Muscle layer of duodenum (tissue), 2 donors: Measurements from ENCODE around the gene RND3.

Experiments used
- H3K27ac ChIP-seq: one replicate; pipeline ENCODE4 v1.7.0; 2013; ENCODE audit warnings: mild to moderate bottlenecking, low read length
- H3K27me3 ChIP-seq: one replicate; pipeline ENCODE4 v1.7.0; 2013; ENCODE audit warnings: low read depth, mild to moderate bottlenecking, control low read depth, low read length
- H3K36me3 ChIP-seq, 2 donors: one replicate each; pipeline ENCODE4 v1.7.0; 2013; ENCODE audit warnings: low read length in 2 of 2, control low read depth in 1 of 2, mild to moderate bottlenecking in 1 of 2; ENCODE audit not compliant: insufficient read depth in 2 of 2, control insufficient read depth in 1 of 2
- H3K4me1 ChIP-seq, 2 donors: one replicate each; pipeline ENCODE4 v1.7.0; 2013; ENCODE audit warnings: low read length in 2 of 2, mild to moderate bottlenecking in 2 of 2, control low read depth in 1 of 2, moderate library complexity in 1 of 2; ENCODE audit not compliant: insufficient read depth in 2 of 2, control insufficient read depth in 1 of 2
- H3K4me3 ChIP-seq, 2 donors: one replicate each; pipeline ENCODE4 v1.7.0; 2013; ENCODE audit warnings: low read length in 2 of 2, low read depth in 1 of 2, mild to moderate bottlenecking in 1 of 2
- H3K9me3 ChIP-seq, 2 donors: one replicate each; pipeline ENCODE4 v1.7.0; 2013; ENCODE audit warnings: low read length in 2 of 2, control low read depth in 1 of 2, mild to moderate bottlenecking in 1 of 2; ENCODE audit not compliant: control insufficient read depth in 1 of 2
- donor health status: healthy.

The RND3 gene

DNA sequence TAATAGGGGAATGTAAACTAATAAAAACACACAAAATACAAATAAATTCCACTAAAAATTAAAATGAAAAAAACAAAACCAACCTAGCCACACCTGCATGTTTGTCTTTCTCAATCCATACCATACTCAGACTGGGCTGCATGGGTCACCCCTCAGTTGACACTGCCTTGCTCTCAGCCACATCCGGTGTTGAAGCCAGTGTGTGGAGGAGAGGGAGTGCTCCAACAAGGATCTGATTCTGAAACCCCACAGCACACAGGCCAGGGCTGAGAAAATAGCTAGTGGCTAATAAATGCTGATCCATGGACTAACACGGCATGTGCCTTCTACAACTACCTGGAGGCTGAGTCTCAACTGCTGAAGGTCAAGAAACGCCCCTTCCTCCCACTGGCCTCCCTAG lies 13.7 kb downstream of the RND3 start:
- no peaks in the 10 kb centered on the region for H3K9me3 ChIP-seq
- peaks cover 24 to 34% of the 10 kb centered on the region in 2 donors for H3K4me1 ChIP-seq
- H3K27ac ChIP-seq, result peak overlapping the region; percentile 79
- peaks cover 40 to 41% of the 10 kb centered on the region in 2 donors for H3K36me3 ChIP-seq
- no peaks in the 10 kb centered on the region for H3K27me3 ChIP-seq
- no peak overlapping the region for H3K4me3 ChIP-seq

- Histone ChIP-seq H3K27me3 (no peaks in the 10 kb centered on the region), H3K36me3 (peaks cover 40 to 46% of the 10 kb centered on the region in 2 donors), H3K27ac (peak overlapping the region; percentile 79), H3K4me1 (peaks cover 16 to 28% of the 10 kb centered on the region in 2 donors), H3K4me3 (no peak overlapping the region), H3K9me3 (no peaks in the 10 kb centered on the region)
Observed at GRCh38 chr2:150472511-150472899, 15.0 kb downstream of the RND3 start.

DNA sequence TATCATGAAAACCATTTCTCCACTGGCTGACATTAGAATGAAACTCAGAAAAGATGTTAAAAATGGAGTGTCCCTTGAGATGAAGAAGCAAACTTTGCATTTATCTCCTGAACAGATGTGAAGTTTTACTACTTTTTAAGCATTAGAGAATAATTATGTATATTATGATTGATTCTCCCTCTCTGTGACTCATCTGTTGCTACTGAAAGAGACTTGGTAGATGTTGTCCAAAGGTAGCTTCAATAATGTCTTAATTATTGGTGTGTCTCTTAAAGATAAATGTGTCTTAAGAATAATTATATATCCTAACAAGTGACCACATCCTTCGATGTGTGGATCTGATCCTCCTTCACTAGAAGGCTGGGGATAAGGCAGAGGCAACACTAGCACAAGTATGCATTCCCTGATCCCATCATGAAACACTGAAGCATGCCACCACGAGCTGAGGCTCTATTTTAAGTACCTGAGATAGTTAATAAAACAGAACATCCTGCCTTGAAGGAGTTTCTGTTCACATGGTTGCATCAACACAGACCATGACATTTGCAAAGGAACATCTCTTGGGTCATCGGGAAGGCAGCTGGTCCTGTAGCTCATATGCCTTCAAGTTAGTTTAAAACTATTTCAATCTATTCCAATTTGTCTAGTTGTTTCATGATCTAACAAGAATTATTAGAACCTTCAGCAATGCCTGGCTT lies 15.5 kb downstream of the RND3 start:
- H3K36me3 ChIP-seq, result peaks cover 40 to 46% of the 10 kb centered on the region in 2 donors
- no peaks in the 10 kb centered on the region for H3K9me3 ChIP-seq
- peaks cover 14 to 22% of the 10 kb centered on the region in 2 donors for H3K4me1 ChIP-seq
- no peak overlapping the region for H3K4me3 ChIP-seq
- no peaks in the 10 kb centered on the region for H3K27me3 ChIP-seq
- H3K27ac ChIP-seq, result peak overlapping the region; percentile 79

- H3K4me1 ChIP-seq, result peaks cover 10 to 11% of the 10 kb centered on the region in 2 donors
- peaks cover 40 to 46% of the 10 kb centered on the region in 2 donors for H3K36me3 ChIP-seq
- H3K9me3 ChIP-seq, result no peaks in the 10 kb centered on the region
- no peak overlapping the region for H3K27ac ChIP-seq
- H3K27me3 ChIP-seq, result no peaks in the 10 kb centered on the region
- no peak overlapping the region for H3K4me3 ChIP-seq
Observed at GRCh38 chr2:150470435-150470834, 17.0 kb downstream of the RND3 start.

DNA sequence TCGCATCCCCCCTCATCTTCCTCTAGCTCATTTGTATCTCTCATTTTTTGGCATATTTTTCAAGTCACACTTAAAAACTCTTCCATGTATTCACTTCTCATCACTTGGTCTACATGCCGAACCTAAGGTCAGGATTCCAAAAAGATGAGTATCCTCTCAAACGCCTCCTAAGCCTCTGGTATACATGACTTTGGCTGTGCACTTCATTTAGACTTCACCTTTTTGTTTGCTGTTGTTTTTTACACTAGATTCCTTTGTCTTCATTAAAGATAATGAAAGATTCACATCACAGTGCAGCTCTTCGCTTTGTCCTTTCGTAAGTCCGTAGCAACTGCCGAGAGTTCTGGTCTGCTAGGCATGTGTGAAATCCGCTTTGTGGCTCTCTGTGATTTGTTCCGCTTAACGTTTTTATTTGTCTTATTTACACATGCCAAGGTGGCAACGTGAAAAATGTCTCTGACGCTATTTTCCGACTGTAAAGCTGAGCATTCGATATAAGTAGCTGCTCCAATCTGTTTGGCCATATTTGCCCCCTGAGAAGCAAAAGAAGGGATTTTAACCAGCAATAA lies 17.7 kb downstream of the RND3 start:
- Histone ChIP-seq H3K27ac (no peak overlapping the region), H3K9me3 (no peaks in the 10 kb centered on the region), H3K4me3 (no peak overlapping the region), H3K36me3 (peaks cover 40 to 46% of the 10 kb centered on the region in 2 donors), H3K27me3 (no peaks in the 10 kb centered on the region), H3K4me1 (peaks cover 10 to 11% of the 10 kb centered on the region in 2 donors)

DNA sequence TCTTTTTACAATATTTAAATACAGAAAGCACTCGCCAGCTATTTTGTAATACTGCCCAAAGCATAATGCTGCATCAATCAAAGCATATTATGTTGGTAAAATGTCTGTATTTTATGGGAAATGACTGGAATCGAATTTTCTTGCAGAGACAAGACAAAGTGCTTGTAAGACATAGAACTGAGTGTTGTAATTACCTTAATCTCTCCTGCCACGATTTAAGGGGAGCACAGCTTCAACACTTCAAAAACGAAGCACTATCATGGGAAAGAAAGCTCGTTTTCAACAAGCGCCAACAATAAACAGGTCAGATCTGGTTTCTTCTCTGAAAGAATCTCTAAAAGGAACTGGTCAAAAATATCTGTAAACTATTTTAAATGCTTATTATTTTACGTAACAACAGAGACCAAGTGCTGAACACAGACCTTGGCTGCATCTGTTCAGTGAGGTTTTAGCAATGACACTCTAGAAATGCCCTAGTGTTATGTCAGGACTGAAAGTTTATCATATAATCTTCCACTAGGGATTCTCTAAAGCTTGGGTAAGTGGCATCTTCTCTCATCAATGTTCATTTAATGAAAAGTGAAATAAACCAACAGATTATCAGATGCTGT lies 19.0 kb downstream of the RND3 start:
- H3K4me1 ChIP-seq, result peaks cover 0 to 11% of the 10 kb centered on the region in 2 donors
- H3K9me3 ChIP-seq, result no peaks in the 10 kb centered on the region
- H3K27ac ChIP-seq, result no peak overlapping the region

DNA sequence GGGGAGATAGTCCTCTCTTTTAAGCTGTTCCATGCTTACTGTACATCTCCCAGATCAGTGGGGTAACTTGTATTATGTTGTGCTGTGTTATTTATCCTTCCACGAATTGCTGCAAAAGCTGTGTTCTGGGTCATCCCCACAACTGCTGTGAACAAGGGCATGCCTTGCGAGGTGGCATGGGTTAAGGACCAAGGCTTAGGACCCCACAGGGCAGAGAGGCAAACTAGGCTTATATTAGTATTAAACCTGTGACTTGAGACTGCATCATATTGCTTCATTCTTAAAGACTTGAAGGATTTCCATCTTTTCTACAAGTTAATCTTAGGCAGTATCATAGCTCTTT lies 19.9 kb downstream of the RND3 start:
- no peaks in the 10 kb centered on the region for H3K9me3 ChIP-seq
- H3K27ac ChIP-seq, result peak overlapping the region; percentile 16
- peaks cover 0 to 11% of the 10 kb centered on the region in 2 donors for H3K4me1 ChIP-seq
- H3K36me3 ChIP-seq, result peaks cover 30 to 41% of the 10 kb centered on the region in 2 donors
- H3K4me3 ChIP-seq, result no peak overlapping the region
- no peaks in the 10 kb centered on the region for H3K27me3 ChIP-seq

More for the DNA sequence above, 19.0 kb downstream of the RND3 start:
- Histone ChIP-seq H3K4me3 (no peak overlapping the region), H3K36me3 (peaks cover 30 to 41% of the 10 kb centered on the region in 2 donors), H3K27me3 (no peaks in the 10 kb centered on the region)

GRCh38 chr2:150466741-150467620 lies 20.5 kb downstream of the RND3 start:
- H3K9me3 ChIP-seq, result no peaks in the 10 kb centered on the region
- no peak overlapping the region for H3K4me3 ChIP-seq
- H3K27me3 ChIP-seq, result no peaks in the 10 kb centered on the region
- peak overlapping the region; percentile 16 for H3K27ac ChIP-seq
- H3K36me3 ChIP-seq, result peaks cover 27 to 35% of the 10 kb centered on the region in 2 donors
- H3K4me1 ChIP-seq, result peaks cover 0 to 11% of the 10 kb centered on the region in 2 donors

DNA sequence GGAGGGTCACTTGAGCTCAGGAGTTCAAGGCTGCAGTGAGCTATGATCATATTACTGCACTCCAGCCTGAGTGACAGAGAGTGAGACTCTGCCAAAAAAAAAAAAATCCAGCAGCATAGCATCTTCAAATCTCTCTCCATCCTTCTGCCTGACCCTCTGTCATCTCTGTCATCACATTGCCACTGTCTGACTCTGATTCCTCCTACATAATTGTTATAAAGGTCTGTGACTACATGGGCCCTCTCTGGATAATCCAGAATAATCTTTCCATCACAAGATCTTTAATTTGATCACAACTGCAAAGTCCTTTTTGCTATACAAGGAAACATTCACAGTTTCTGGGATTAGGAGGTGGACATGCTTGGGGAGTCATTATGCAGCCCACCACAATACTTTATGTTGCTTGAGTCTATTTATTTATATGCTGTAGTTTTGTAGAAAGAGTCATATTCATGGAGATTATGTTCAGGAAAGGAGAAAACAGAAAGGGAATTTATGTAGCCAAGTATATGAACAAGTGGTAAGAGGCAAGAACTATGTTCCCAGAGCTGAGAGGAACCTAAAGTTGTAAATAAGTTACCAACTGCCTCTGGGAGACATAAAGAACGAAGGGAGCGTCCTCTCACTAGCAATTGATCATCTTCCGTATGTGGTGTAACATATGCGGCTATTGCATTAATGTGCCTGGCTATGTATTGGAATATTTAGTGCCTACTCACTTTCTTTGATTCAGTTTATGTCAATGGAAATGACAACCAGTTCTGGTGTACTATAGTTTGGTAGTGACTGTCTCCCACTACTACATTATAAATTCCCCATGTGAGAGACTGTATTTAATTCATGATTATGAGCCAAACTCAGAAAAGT lies 21.5 kb downstream of the RND3 start:
- Histone ChIP-seq H3K27me3 (no peaks in the 10 kb centered on the region), H3K36me3 (peaks cover 20 to 24% of the 10 kb centered on the region in 2 donors), H3K27ac (no peak overlapping the region), H3K9me3 (no peaks in the 10 kb centered on the region), H3K4me3 (no peak overlapping the region), H3K4me1 (peaks cover 0 to 11% of the 10 kb centered on the region in 2 donors)

DNA sequence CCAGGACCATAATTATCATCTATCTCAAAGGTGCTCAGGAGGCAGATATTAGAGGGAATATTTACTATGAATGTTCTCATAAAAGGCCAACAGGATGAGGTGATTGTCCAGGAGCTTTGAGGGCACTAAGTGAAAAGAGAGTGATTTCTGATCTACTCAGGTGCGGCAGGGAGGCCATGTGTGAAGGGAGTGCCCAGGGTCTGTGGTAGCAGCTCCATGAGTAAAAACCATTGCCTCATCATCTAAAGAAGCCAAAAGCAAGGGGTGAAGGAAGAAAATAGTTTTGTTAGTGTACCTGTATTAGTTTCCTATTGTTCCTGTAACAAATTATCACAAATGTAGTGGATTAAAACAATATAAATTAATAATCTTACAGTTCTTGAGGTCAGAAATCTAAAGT lies 22.5 kb downstream of the RND3 start:
- H3K9me3 ChIP-seq, result no peaks in the 10 kb centered on the region
- no peak overlapping the region for H3K27ac ChIP-seq
- H3K4me1 ChIP-seq, result peaks cover 0 to 11% of the 10 kb centered on the region in 2 donors
- no peak overlapping the region for H3K4me3 ChIP-seq
- no peaks in the 10 kb centered on the region for H3K27me3 ChIP-seq
- H3K36me3 ChIP-seq, result peaks cover 11 to 15% of the 10 kb centered on the region in 2 donors
